WTC11 (cell line): Measurements from ENCODE around the gene FTCD. TPM values are rescaled to one million over a fixed set of nuclear protein-coding genes. Genes with fewer than 3 reads are reported as not detected.

Source experiments
- ATAC-seq: fragments of 200-7000 bp; cut with Tn5 transposase; 2 replicates; pipeline ENCODE4 v1.10.0; 2021; ENCODE audit warnings: mild to moderate bottlenecking, moderate library complexity
- CTCF ChIA-PET: fragments of 300-600 bp; sonication (Branson Sonifier 250); formaldehyde crosslinking; loops from one replicate; lab custom pipeline; 2021; ENCODE audit warnings: antibody characterized with exemption; lab: Charles Lee
- POLR2A ChIA-PET: fragments of 350-600 bp; sonication (Branson Sonifier 250); formaldehyde crosslinking; loops from one replicate; lab custom pipeline; 2021; ENCODE audit warnings: antibody characterized with exemption; lab: Charles Lee
- DNase-seq: peaks from one replicate; pipeline ENCODE4 v3.0.0; 2021; ENCODE audit warnings: low spot score
- H3K27ac Mint-ChIP-seq: 2 replicates; pipeline ENCODE4 v1.8.0; 2021; ENCODE audit warnings: mixed read lengths
- H3K27me3 Mint-ChIP-seq: 2 replicates; pipeline ENCODE4 v1.8.0; 2021; ENCODE audit warnings: low read depth, mild to moderate bottlenecking, moderate library complexity, mixed read lengths
- H3K36me3 Mint-ChIP-seq: 2 replicates; pipeline ENCODE4 v1.8.0; 2021; ENCODE audit warnings: mixed read lengths
- H3K4me1 Mint-ChIP-seq: 2 replicates; pipeline ENCODE4 v1.8.0; 2022; ENCODE audit warnings: mixed read lengths
- H3K4me3 Mint-ChIP-seq: 2 replicates; pipeline ENCODE4 v1.8.0; 2021; ENCODE audit warnings: mild to moderate bottlenecking, moderate library complexity, mixed read lengths
- H3K9me3 Mint-ChIP-seq: 2 replicates; pipeline ENCODE4 v1.8.0; 2021; ENCODE audit warnings: mixed read lengths
- CREM ChIP-seq: sonication (generic); formaldehyde crosslinking; IDR thresholded peaks from 2 replicates; pipeline ENCODE4 v1.8.1; 2022; ENCODE audit warnings: mild to moderate bottlenecking, missing genetic modification reagents, moderate library complexity
- ELF4 ChIP-seq: sonication (generic); formaldehyde crosslinking; IDR thresholded peaks from 2 replicates; pipeline ENCODE4 v1.8.1; 2022; ENCODE audit warnings: low read depth, mild to moderate bottlenecking, moderate library complexity, missing genetic modification reagents
- FOXJ3 ChIP-seq: sonication (generic); formaldehyde crosslinking; IDR thresholded peaks from 2 replicates; pipeline ENCODE4 v1.9.0; 2021; ENCODE audit warnings: missing genetic modification reagents, mild to moderate bottlenecking, borderline replicate concordance
- GRHL2 ChIP-seq: fragments of 250-450 bp; sonication (Bioruptor Pico); IDR thresholded peaks from 2 replicates; pipeline ENCODE4 v1.8.0; 2022; ENCODE audit warnings: mild to moderate bottlenecking, moderate library complexity; ENCODE audit not compliant: insufficient replicate concordance, severe bottlenecking
- GTF2I ChIP-seq: fragments of 250-450 bp; sonication (Bioruptor Pico); conservative IDR thresholded peaks from 2 replicates; pipeline ENCODE4 v1.4.0; 2021; ENCODE audit warnings: mild to moderate bottlenecking
- IRF2 ChIP-seq: sonication (generic); formaldehyde crosslinking; IDR thresholded peaks from 2 replicates; pipeline ENCODE4 v1.8.0; 2022; ENCODE audit warnings: low read depth, missing genetic modification reagents, borderline replicate concordance
- RELA ChIP-seq: sonication (generic); formaldehyde crosslinking; IDR thresholded peaks from 2 replicates; pipeline ENCODE4 v1.8.1; 2022; ENCODE audit warnings: missing genetic modification reagents, mild to moderate bottlenecking, borderline replicate concordance
- SMAD4 ChIP-seq: sonication (generic); formaldehyde crosslinking; IDR thresholded peaks from 2 replicates; pipeline ENCODE4 v1.8.0; 2022; ENCODE audit warnings: mild to moderate bottlenecking, missing genetic modification reagents
- ZNF138 ChIP-seq: sonication (generic); formaldehyde crosslinking; conservative IDR thresholded peaks from 2 replicates; pipeline ENCODE4 v1.8.1; 2022; ENCODE audit warnings: mild to moderate bottlenecking, moderate library complexity, missing genetic modification reagents
- ZNF263 ChIP-seq: sonication (generic); formaldehyde crosslinking; IDR thresholded peaks from 2 replicates; pipeline ENCODE4 v1.8.1; 2022; ENCODE audit warnings: low read depth, mild to moderate bottlenecking, moderate library complexity, missing genetic modification reagents
- ZNF423 ChIP-seq: fragments of 250-450 bp; sonication (Bioruptor Pico); IDR thresholded peaks from 2 replicates; pipeline ENCODE4 v2.1.2; 2022; ENCODE audit warnings: mild to moderate bottlenecking, moderate library complexity
- total RNA-seq: library from RNA; stranded (reverse); gene quantifications from 3 replicates; pipeline ENCODE4 v1.2.3, GENCODE V29; 2021
- TF ChIP-seq, protein P1 (sequence below): sonication (generic); formaldehyde crosslinking; IDR thresholded peaks from 2 replicates; pipeline ENCODE4 v1.8.0; 2023; ENCODE audit warnings: missing genetic modification reagents, mild to moderate bottlenecking, borderline replicate concordance
- TF ChIP-seq, protein P2 (sequence below): fragments of 250-450 bp; sonication (Bioruptor Pico); IDR thresholded peaks from 2 replicates; pipeline ENCODE4 v1.9.0; 2021; ENCODE audit warnings: mild to moderate bottlenecking
- TF ChIP-seq, protein P3 (sequence below): fragments of 200-600 bp; IDR thresholded peaks from 2 replicates; pipeline ENCODE4 v1.8.0; 2022; ENCODE audit warnings: antibody characterized with exemption
- TF ChIP-seq, protein P4 (sequence below): sonication (generic); formaldehyde crosslinking; IDR thresholded peaks from 2 replicates; pipeline ENCODE4 v1.8.1; 2022; ENCODE audit warnings: missing genetic modification reagents, borderline replicate concordance
- TF ChIP-seq, protein P5 (sequence below): fragments of 250-450 bp; sonication (Bioruptor Pico); conservative IDR thresholded peaks from 2 replicates; pipeline ENCODE4 v1.9.0; 2021; ENCODE audit warnings: mild to moderate bottlenecking
- TF ChIP-seq, protein P6 (sequence below): sonication (generic); formaldehyde crosslinking; conservative IDR thresholded peaks from 2 replicates; pipeline ENCODE4 v1.8.1; 2023; ENCODE audit warnings: mild to moderate bottlenecking, low read depth, missing genetic modification reagents, moderate library complexity

FTCD gene
- total RNA-seq, 1 experiment from 2014 or later: 6.1 TPM

DNA sequence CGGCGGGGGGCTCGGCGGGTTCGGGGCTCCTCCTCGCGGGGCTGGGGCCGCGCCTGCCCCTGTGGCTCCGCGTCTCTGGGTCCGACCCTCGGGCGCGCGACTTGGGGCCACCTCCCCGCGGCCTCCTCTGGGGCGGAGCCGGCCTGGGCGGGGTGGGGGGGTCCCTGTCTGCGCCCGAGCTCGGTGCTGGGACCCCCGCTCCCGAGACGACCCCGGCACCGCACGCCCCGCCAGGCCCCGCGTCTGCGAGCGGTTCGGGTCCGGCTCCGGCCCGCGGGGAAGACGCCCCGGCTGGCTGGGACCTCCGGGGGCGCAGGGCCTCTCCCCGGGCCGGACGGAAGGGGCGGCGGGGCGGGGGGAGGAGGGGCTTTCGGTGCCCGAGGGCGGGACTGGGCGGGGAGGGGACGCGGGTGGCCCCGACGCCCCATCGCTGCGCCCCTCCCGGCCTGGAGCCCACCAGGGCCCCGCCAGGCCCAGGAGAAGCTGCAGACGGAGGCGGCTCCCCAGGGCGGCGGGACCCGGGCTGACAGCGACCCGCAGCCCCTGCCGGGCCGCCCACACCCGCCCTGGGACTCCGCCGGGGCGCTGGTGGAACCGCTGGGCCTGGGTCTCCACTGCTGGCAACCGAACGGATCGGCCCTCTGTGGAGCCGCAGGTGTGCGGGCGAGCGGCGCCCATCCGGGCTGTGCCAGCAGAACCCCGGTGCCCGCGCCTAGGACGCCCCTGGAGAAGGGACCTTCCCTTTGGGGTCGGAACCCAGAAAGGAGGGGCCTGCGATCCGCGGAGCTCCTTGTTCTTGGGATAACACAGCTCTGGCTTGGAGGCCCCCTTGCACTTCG lies 56.9 kb downstream of the FTCD start:
- DNase-seq: peak; percentile 45
- Mint-ChIP-seq H3K36me3 (peaks cover 34% of the 10 kb centered on the region), H3K4me1 (peaks cover 6% of the 10 kb centered on the region)
- CTCF ChIA-PET: interaction anchor here (1.0 to 5.0 kb wide), 6 partner anchors 15 to 175 kb away, joined by 3 to 33 read pairs (median 4); no protein-coding TSS in a partner anchor
- no peak for TF ChIP-seq FOXJ3 (CRISPR knock-in tag)
- TF ChIP-seq, protein P1, sequence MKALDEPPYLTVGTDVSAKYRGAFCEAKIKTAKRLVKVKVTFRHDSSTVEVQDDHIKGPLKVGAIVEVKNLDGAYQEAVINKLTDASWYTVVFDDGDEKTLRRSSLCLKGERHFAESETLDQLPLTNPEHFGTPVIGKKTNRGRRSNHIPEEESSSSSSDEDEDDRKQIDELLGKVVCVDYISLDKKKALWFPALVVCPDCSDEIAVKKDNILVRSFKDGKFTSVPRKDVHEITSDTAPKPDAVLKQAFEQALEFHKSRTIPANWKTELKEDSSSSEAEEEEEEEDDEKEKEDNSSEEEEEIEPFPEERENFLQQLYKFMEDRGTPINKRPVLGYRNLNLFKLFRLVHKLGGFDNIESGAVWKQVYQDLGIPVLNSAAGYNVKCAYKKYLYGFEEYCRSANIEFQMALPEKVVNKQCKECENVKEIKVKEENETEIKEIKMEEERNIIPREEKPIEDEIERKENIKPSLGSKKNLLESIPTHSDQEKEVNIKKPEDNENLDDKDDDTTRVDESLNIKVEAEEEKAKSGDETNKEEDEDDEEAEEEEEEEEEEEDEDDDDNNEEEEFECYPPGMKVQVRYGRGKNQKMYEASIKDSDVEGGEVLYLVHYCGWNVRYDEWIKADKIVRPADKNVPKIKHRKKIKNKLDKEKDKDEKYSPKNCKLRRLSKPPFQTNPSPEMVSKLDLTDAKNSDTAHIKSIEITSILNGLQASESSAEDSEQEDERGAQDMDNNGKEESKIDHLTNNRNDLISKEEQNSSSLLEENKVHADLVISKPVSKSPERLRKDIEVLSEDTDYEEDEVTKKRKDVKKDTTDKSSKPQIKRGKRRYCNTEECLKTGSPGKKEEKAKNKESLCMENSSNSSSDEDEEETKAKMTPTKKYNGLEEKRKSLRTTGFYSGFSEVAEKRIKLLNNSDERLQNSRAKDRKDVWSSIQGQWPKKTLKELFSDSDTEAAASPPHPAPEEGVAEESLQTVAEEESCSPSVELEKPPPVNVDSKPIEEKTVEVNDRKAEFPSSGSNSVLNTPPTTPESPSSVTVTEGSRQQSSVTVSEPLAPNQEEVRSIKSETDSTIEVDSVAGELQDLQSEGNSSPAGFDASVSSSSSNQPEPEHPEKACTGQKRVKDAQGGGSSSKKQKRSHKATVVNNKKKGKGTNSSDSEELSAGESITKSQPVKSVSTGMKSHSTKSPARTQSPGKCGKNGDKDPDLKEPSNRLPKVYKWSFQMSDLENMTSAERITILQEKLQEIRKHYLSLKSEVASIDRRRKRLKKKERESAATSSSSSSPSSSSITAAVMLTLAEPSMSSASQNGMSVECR: no peak
- TF ChIP-seq, protein P2, sequence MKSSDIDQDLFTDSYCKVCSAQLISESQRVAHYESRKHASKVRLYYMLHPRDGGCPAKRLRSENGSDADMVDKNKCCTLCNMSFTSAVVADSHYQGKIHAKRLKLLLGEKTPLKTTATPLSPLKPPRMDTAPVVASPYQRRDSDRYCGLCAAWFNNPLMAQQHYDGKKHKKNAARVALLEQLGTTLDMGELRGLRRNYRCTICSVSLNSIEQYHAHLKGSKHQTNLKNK (CRISPR knock-in tag): no peak
- TF ChIP-seq, all 79 proteins: peak for 0
- POLR2A ChIA-PET: no interaction called here
- Mint-ChIP-seq H3K27me3 (peaks cover 8% of the 10 kb centered on the region), H3K4me3 (peak overlapping the region; percentile 76), H3K27ac (no peak overlapping the region), H3K9me3 (peaks cover 31% of the 10 kb centered on the region)
- ATAC-seq: peak; percentile 29

DNA sequence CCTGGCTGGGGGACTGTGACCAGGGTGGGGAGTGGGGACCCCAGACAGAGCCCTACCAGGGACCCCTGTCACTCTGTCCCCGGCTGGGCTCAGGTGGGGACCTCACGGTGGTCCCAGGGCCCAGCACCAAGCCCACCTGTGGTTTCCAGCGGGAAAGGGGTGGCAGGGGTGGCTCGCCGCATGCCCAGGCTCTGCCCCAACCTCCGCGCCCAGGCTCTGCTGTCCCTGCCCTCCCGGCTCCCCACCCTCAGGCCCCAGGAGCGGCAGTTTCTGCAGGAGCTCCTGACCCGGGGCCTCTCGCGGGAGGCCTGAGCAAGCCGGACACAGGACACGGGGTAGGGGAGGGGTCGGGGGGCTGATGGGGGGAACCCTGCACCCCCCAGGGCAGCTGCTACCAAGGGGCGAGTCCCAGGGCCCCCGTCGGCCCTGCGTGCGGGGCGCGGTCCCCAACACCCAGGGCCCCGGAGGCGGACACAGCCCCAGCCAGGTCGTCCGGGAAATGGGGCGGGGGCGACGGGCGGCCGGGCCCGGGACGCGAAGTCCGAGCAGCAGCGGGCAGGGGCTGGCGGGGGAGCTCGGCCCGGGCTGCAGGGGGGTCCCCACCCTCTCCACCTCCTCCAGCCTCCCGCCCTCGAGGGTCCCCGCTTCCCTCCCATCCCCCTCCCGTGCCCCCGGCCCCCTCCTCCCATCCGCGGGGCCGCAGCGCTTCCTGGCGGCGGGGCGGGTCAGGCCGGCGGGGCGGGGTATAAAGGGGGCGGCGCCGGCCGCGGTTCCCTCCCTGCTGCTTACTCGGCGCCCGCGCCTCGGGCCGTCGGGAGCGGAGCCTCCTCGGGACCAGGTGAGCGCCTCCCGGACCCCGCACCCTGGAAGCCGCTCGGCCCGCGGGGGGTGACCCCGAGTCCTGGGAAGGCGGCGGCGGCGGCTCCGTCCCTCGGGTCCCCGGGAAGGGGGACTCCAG lies 57.8 kb downstream of the FTCD start, which contains the start of gene COL6A2:
TSS of gene COL6A2 (plus strand) at position 777 of the 958 bp plus-strand sequence.
- CTCF ChIA-PET: interaction anchor here (0.6 to 5.0 kb wide), 7 partner anchors 13 to 1580 kb away, joined by 3 to 33 read pairs (median 4); no protein-coding TSS in a partner anchor
- H3K27ac Mint-ChIP-seq: no peak within 1 kb of the TSS
- H3K4me1 Mint-ChIP-seq: peaks cover 6% of the 10 kb centered on the region
- POLR2A ChIA-PET: no interaction called here
- peaks cover 26% of the 10 kb centered on the region for H3K9me3 Mint-ChIP-seq
- H3K27me3 Mint-ChIP-seq: peaks cover 8% of the 10 kb centered on the region
- DNase-seq (peak; percentile 77), ATAC-seq (peak; percentile 84)
- peak within 1 kb of the TSS; percentile 76 for H3K4me3 Mint-ChIP-seq
- peaks cover 29% of the 10 kb centered on the region for H3K36me3 Mint-ChIP-seq
- TF ChIP-seq SMAD4: no peak
- TF ChIP-seq ZNF423 (CRISPR knock-in tag): 0 out of 2 replicates have a peak, but pooled peaks have one; percentile 4
- TF ChIP-seq, protein P3, sequence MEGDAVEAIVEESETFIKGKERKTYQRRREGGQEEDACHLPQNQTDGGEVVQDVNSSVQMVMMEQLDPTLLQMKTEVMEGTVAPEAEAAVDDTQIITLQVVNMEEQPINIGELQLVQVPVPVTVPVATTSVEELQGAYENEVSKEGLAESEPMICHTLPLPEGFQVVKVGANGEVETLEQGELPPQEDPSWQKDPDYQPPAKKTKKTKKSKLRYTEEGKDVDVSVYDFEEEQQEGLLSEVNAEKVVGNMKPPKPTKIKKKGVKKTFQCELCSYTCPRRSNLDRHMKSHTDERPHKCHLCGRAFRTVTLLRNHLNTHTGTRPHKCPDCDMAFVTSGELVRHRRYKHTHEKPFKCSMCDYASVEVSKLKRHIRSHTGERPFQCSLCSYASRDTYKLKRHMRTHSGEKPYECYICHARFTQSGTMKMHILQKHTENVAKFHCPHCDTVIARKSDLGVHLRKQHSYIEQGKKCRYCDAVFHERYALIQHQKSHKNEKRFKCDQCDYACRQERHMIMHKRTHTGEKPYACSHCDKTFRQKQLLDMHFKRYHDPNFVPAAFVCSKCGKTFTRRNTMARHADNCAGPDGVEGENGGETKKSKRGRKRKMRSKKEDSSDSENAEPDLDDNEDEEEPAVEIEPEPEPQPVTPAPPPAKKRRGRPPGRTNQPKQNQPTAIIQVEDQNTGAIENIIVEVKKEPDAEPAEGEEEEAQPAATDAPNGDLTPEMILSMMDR: no peak
- TF ChIP-seq GRHL2: no peak
- TF ChIP-seq, protein P4, sequence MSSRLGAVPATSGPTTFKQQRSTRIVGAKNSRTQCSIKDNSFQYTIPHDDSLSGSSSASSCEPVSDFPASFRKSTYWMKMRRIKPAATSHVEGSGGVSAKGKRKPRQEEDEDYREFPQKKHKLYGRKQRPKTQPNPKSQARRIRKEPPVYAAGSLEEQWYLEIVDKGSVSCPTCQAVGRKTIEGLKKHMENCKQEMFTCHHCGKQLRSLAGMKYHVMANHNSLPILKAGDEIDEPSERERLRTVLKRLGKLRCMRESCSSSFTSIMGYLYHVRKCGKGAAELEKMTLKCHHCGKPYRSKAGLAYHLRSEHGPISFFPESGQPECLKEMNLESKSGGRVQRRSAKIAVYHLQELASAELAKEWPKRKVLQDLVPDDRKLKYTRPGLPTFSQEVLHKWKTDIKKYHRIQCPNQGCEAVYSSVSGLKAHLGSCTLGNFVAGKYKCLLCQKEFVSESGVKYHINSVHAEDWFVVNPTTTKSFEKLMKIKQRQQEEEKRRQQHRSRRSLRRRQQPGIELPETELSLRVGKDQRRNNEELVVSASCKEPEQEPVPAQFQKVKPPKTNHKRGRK (CRISPR knock-in tag): no peak
- TF ChIP-seq ELF4 (CRISPR knock-in tag): no peak
- TF ChIP-seq ZNF263 (CRISPR knock-in tag): no peak
- TF ChIP-seq, protein P5, sequence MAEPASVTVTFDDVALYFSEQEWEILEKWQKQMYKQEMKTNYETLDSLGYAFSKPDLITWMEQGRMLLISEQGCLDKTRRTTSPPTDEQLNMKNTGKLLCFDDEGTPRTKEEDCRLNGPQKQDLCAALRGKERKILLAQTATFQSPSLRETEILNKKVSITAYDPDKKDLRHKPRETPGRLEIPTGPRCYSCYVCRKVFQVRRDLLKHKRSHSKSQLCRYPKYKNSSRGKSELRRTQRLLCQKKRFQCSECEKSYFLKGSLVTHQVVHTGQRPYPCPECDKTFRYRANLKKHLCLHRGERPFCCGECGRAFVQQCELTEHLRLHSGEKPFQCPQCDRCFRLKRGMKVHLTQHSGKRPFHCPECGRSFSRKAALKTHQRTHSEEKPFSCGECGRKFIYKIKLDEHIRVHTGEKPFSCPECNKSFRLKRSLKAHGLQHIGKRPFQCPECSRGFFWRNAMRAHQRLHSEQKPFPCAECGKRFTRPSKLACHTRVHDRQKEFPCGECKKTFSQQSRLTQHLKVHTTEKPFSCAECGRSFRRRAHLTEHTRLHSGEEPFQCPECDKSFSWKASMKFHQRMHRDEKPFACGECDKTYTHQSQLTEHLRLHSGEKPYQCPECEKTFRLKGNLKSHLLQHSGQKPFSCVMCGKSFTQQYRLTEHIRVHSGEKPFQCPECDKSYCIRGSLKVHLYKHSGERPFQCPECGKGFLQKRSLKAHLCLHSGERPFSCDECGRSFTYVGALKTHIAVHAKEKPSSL (CRISPR knock-in tag): no peak
- TF ChIP-seq GTF2I (CRISPR knock-in tag): no peak
- TF ChIP-seq ZNF138: no peak
- TF ChIP-seq IRF2 (CRISPR knock-in tag): no peak
- no peak for TF ChIP-seq RELA (CRISPR knock-in tag)
- TF ChIP-seq, protein P6, sequence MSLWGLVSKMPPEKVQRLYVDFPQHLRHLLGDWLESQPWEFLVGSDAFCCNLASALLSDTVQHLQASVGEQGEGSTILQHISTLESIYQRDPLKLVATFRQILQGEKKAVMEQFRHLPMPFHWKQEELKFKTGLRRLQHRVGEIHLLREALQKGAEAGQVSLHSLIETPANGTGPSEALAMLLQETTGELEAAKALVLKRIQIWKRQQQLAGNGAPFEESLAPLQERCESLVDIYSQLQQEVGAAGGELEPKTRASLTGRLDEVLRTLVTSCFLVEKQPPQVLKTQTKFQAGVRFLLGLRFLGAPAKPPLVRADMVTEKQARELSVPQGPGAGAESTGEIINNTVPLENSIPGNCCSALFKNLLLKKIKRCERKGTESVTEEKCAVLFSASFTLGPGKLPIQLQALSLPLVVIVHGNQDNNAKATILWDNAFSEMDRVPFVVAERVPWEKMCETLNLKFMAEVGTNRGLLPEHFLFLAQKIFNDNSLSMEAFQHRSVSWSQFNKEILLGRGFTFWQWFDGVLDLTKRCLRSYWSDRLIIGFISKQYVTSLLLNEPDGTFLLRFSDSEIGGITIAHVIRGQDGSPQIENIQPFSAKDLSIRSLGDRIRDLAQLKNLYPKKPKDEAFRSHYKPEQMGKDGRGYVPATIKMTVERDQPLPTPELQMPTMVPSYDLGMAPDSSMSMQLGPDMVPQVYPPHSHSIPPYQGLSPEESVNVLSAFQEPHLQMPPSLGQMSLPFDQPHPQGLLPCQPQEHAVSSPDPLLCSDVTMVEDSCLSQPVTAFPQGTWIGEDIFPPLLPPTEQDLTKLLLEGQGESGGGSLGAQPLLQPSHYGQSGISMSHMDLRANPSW: no peak
- no peak for TF ChIP-seq CREM (CRISPR knock-in tag)
